Ramos (cell line): ENCODE results near the gene DEF6.

Source experiments
- in situ Hi-C: fragments of 300-500 bp; cut with MboI; formaldehyde crosslinking; loops from one replicate; pipeline ENCODE4 v1.14.3; 2022; ENCODE audit warnings: low sequenced_read_pairs; ENCODE audit not compliant: unreplicated experiment

DEF6 gene

DNA sequence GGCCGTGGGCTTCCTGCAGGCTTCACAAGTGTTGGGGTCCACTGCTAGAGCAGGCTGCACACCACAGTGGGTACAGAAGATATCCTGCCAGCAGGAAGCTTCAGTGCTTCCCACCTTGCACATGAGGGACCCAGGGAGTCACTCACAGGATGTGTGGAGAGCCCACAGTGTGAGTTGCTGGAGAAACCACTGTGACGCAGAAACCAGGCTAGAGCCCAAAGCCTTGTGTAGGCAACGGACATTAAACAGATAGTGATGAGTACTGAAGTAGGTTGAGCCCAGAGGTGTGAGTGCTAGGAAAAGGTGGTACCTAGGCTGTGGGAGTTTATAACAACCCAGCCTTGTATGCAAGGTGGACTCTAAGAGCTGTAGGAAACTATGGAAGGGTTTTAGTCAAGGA lies 18.9 kb upstream of the DEF6 start:
- in situ Hi-C loops: no loop called here

DNA sequence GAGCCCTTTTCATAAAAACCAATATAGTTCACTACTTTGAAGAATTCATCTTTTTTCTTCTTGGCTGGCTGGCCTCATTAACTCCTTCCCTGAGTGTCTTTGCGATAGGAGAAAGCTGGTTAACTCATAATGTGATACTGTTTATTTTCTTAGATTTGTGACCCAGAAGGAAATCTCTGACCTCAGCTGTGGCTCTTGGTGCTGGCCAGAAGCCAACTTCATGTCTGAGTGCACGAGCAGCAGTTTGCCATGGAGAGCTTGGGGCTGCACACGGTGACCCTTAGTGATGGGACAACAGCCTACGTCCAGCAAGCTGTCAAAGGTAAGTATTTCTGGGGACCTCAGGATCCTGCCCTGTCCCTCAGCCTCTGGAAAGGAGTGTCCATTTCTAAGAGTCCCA lies 16.7 kb upstream of the DEF6 start:
- in situ Hi-C loops: no loop called here

DNA sequence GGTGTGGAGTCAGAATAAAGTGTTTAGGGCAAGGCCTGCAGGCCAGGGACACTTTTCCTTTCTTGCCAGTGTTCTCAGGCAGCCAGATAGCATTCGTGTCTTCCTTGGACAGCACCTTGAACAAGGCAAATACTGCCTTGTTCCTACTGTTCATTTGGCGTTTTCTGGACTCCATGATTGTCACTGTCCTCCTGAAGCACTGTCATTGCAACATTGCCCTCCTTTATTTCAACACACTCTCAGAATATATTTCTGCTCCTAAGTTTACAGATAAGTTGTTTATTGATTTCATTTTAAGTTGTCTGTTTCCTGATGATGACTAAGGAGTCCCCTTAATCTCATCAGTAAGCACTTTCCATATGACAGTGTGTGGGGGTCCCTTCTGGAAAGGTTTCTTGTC lies 15.1 kb upstream of the DEF6 start:
- in situ Hi-C loops: no loop called here

DNA sequence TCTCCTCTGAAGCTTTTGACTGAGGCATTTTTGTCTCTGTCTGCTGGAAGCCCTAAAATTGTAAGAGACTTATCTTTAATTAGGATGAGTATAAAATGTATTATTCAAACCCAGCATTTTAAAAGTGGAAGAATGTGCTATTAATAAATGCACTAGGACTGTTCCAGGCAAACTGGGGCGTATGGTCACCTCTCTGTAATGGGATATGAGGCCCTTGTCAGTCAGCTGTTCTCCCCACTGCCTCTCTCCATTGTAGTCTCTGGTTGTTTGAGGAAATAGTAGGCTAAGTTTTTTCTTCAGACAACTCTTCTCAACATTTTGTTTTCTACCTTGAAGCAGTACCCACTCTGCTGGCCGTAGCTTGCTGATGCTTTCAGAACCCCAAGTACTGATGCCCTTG lies 14.3 kb upstream of the DEF6 start:
- in situ Hi-C loops: no loop called here

DNA sequence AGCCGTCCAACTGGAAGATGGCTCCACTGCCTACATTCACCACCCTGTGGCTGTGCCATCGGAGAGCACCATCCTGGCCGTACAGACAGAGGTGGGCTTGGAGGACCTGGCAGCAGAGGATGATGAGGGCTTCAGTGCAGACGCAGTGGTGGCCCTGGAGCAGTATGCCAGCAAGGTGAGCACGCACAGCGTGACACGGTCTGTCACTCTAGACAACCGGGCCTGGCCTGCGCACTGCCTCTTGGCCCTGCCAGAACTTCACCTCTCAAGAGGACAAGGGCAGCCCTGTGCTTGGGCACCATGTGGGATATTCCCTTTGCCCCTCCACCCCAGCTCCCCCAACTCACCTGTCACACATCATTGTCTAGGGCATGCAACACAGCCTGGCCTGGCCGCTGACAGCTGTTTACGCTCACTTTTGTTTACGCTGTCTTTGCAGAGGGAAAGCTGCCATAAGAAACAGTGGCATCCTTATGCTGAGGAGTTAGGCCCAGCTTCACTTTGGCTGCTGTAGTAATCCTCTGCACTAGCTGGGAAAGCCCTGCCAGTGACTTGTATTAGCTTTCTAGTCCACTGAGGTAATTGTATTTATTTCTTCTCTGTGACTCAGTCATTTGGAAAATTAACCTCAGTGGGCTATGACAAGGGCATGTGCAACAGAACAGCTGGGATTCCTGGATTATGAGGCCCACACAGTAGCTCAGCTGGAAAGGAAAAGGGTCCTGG lies 9.8 kb upstream of the DEF6 start:
- in situ Hi-C loops: no loop called here

DNA sequence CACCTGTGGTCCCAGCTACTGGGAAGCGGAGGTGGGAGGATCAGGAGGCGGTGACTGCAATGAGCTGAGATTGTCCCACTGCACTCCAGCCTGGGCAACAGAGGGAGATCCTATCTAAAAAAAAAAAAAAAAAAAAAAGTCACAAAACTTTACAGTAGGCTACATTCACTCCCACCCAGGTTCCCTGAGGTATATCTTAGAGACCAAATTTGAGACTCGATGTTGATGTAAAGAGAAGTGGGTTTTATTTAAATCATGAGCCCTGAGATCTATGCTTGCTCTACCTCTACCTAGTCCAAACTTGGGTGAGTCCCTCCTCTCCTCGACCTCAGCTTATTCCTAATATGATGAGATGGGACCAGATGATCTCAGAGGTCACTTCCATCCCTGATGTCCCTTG lies 8.8 kb upstream of the DEF6 start:
- in situ Hi-C loops: no loop called here

DNA sequence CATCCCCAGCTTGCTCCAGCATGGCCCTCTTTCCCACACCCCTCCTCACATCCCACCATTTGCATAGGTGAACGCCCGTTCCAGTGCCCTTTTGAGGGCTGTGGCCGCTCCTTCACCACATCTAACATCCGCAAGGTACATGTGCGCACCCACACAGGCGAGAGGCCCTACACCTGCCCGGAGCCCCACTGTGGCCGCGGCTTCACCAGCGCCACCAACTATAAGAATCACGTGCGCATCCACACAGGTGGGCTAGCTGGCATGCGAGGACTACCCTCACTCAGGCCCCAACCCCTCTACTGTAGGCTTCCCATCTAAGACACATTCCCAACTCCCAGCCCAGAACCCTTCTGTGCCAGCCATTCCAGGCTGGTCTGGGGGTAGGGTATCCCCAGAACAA lies 6.1 kb upstream of the DEF6 start:
- in situ Hi-C loops: no loop called here

DNA sequence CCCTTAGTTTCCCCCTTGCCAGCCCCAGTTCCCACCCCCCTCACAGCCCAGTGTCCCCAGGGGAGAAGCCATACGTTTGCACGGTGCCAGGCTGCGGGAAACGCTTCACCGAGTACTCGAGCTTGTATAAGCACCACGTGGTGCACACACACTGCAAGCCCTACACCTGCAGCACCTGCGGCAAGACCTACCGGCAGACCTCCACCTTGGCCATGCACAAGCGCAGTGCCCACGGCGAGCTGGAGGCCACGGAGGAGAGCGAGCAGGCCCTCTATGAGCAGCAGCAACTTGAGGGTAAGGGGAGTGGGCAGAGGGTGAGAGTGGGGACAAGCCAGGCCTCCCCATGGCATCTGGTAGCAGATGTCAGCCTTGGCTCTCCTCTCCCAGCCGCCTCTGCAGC lies 5.1 kb upstream of the DEF6 start:
- in situ Hi-C loops: no loop called here

DNA sequence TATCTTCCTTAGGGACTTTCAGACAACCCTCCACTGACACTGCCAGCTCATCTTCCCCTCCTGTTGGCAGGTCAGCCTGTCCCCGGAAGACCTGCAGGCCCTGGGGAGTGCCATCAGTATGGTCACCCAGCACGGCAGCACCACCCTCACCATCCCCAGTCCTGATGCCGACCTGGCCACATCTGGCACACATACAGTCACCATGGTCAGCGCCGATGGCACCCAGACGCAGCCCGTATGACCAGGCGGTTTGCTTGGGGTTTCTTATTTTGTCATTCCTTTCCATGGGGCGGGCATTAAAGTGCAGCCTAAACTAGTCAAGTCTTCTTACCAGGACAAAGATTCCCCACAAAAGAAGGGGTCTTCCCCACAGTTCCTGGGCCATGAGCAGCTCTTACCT lies 3.9 kb upstream of the DEF6 start:
- in situ Hi-C loops: no loop called here

DNA sequence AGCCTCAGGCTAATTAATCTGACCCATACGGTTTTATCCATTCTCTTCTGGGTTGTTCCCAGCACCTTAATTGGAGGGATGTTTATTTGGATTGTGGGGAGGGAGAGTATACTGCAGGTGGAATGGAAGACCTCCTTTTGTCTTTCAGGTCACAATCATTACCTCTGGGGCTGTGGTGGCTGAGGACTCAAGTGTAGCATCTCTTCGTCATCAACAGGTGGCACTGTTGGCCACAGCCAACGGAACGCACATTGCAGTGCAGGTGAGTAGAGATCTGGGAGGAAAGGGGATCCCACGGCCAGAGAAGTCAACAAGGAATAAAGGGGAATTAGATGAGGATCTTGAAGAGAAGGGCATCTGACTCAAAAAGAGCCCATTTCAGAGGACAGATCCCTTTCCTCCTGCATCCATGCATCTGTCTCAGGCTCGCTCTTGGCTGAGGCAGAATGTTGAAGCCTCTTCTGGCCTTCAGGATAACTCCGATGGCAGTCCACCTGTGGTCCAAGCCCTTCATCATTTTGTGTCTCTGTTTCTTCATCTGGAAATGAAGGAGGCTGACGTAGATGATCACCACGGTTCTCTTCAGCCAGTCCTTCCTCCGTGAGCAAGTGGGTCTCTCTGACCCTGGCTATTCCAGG lies 3.2 kb upstream of the DEF6 start:
- in situ Hi-C loops: no loop called here

DNA sequence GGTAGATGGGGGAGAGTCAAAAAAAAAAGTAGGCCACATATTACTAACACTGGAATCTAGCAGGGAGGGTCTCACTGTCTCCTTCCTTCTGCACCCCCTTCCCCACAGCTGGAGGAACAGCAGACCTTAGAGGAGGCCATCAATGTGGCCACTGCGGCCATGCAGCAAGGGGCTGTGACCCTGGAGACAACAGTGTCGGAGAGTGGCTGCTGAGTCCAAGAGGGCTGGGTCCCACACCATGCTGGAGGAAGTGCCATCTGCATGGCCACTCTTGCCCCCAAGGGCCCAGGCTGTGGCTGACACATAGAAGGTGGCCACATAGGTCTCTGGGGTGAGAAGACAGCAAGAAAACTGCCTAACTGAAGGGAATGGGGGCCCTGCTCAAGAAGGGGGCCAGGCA lies 2.6 kb upstream of the DEF6 start:
- in situ Hi-C loops: no loop called here

DNA sequence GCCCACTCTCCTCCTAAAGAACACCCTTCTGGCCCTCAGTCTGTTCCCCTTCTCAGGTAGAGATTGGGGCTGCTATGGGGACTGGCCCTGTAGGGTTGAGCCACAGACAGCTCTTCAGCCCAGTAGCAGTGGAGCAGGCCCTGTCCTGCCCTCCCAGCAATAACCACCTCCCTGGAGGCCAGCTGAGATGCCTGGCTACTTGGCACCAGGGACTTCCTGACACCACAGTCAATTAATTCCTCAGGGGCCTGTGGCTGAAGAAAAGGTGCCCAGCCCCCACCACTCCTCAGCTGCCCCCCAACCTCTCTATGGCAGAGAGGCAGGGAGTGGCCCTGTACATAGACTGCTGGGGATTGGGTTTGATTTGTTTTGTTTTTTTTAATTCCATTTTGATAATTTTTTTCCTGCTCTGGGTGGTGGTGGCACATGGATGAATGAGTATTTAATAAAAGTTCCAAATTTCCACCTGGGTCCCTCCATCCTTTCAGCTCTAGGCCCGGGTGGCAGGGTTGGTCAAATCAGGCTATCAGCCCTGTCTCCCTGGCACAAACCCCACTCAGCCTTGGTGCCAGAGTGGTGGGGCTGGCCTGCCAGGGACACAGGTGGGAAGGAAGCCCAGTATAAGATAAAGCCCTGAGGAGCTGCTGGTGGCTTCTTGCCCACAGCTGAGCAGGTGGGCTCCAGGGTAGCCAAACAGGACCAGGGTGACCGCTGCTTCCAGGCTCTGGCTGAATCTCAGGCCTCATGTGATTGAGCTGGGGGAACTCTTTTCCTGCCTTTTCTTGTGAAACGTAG lies 1.9 kb upstream of the DEF6 start:
- in situ Hi-C loops: no loop called here

DNA sequence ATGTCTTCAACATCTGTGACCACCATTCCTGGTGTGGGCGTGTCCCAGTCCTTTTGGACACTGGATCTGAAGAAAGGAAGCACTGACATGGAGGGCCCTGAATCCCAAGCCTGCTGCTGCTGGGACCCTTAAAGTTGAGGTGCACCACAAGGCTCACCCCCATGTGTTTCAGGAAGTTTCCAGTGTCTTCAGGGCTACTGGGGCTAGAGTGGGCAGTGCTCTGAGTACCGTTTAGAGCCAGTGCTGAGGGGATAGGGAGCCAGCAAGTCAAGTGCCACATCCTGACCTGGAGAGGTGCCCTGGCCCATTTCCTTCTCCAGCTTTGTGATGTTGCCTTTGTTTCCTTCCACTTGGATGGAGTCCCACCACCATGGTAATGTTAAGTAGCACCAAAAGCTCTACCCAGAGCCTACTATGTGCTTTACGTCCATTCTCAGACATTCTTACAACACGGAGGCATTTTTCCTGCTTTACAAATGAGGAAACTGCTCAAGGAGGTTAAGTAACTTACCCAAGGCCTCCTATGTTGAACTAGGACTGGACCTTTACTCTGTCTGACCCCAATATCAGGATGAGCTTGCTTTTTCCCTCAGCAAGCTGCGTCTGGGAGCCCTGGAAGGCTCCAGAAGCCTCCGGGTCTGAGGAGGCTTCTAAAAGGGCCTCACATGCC lies 552 bp upstream of the DEF6 start:
- in situ Hi-C loops: no loop called here

DNA sequence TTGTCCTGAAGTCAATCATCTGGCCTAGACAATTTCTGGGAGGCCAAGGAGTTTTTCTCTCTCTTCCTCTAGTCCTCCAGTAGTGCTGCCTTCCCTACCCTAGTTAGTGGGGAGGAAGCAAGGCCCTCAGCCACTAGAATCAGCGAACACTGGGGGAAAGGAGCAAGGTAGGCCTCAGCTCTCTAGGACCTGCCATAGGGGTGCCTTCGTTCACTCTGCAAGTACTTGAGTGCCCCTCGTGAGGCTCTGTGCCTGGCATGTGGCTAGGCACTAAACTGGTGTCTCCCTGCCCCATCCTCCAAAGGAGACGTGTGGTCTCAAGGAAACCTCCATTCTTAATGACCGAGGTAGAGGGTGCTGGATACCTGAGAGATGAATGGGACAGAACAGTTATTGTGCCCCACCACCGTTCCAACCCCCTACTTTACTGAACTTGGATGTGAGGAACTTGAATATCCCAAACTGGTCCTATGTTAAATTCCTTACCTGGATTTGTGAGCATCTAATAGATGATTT lies 1.1 kb downstream of the DEF6 start:
- in situ Hi-C loops: no loop called here

DNA sequence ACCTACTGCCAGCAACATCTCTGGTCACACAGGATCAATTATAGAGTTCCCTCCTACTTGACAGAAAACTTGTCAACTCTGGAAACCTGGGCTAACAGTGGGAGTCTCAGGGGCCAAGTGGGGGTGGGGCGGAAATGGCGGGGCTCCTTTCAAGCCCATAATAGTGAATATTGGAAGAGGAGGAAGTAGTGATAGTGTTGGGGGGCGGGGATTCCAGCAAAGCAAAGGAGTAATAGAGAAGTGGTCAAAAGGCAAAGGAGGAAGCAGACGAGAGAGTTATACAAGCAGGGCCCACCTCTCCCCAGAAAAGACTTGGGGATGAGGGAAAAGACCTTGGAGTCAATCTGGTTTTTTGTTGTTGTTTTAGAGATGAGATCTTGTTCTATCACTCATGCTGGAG lies 2.1 kb downstream of the DEF6 start:
- in situ Hi-C loops: loop anchor here (10.0 kb wide), 1 partner anchor 435 kb away; the partner anchor contains the start of gene ARMC12

DNA sequence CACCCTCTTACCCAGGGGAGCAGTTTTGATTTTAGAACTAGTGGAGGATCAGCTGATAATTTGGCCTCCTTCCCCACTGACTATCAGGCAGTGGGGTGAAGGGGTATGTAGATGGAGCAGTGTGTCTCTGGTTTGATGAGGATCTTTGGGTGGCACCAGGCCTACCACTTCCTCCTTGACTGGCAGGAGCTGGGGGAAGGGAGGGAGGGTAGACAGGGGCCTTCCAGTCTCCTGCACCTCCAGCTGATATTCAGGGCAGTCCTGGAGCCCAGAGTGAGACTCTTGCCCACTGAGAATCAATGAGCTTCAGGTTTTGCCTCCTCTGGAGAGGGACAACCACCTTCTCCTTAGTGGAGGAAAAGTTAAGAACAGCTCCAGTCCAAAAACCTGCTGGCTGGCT lies 3.2 kb downstream of the DEF6 start:
- in situ Hi-C loops: loop anchor here (10.0 kb wide), 1 partner anchor 434 kb away; the partner anchor contains the start of gene ARMC12

DNA sequence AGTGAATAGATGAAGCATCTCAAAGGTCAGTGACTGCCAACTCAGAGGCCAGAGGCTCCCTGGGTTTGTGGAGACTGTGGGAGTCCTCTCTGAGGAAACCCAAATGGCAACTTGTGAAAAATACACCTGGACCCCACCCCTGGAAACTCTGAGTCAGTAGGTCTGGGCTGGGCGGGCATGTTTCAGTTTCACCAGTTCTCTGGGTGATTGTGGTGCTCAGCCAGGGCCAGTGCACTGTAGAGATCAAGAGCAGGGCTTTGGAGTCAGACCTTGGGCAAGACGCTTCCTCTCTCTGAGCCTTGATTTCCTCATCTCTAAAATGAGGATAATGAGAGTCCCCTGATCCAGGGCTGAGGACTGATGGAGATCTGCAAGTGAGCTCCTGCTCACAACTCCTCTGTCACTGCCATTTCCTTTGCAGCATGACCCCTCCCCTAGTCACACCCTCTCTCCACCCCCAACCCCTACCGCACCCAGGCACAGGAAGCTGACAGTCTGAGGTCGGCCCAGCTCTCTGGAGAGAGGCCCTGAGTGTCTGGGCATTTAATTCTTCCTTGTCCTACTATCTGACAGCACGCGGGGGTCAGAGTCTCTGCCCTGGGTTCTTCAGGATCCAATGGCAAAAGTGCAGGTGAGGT lies 5.1 kb downstream of the DEF6 start:
- in situ Hi-C loops: loop anchor here (10.0 kb wide), 1 partner anchor 432 kb away; the partner anchor contains the start of gene ARMC12

DNA sequence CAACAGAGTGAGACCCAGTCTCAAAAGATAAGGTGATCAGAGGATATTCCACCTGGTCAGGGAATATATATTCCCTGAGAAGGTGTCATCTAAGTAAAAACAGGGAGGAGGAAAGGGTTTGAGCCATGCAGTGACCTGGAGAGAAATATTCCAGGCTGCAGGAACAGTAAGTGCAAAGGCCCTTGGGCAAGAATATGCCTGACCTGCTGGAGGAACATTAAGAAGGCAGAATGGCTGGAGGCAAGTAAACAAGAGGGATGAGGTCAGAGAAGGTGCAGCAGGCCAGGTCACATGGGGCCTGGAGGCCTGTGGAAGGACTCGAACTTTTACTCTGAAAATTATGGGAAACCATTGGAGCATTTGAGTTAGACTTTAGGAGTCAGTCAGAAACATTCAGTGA lies 6.7 kb downstream of the DEF6 start:
- in situ Hi-C loops: loop anchor here (10.0 kb wide), 1 partner anchor 431 kb away; the partner anchor contains the start of gene ARMC12

DNA sequence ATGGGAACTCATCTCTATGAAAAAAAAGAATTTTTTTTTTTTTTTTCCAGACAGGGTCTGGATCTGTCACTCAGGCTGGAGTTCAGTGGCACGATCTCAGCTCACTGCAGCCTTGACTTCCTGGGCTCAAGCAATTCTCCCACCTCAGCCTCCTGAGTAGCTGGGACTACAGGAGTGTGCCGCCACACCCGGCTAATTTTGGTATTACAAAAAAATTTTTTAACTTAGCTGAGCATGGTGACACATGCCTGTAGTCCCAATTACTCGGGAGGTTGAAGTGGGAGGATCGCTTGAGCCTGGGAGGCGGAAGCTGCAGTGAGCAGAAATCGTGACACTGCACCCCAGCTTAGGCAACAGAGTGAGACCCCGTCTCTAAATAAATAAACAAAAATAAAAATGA lies 7.5 kb downstream of the DEF6 start:
- in situ Hi-C loops: loop anchor here (10.0 kb wide), 1 partner anchor 430 kb away; the partner anchor contains the start of gene ARMC12

DNA sequence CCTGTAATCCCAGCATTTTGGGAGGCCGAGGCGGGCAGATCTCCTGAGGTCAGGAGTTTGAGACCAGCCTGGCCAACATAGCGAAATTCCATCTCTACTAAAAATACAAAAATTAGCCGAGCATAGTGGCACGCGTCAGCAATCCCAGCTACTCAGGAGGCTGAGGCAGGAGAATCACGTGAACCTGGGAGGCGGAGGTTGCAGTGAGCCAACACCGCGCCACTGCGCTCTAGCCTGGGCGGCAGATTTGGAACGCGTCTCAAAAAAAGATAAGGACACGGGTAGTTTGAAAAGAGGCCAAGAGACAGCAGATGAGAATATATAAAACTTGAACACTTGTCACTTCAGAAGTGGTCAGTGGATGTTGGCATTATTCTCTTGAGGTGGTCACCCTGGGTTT lies 9.5 kb downstream of the DEF6 start:
- in situ Hi-C loops: loop anchor here (10.0 kb wide), 1 partner anchor 428 kb away; the partner anchor contains the start of gene ARMC12
